Measurements from ENCODE around the gene NGRN. TPM values are rescaled to one million over a fixed set of nuclear protein-coding genes. Genes with fewer than 3 reads are reported as not detected.

Gene NGRN
- total RNA-seq, 1 donor = 88.9 TPM

GRCh38 chr15:90225047-90225446 is 40.4 kb upstream of the NGRN start:
- TF ChIP-seq, protein P1, sequence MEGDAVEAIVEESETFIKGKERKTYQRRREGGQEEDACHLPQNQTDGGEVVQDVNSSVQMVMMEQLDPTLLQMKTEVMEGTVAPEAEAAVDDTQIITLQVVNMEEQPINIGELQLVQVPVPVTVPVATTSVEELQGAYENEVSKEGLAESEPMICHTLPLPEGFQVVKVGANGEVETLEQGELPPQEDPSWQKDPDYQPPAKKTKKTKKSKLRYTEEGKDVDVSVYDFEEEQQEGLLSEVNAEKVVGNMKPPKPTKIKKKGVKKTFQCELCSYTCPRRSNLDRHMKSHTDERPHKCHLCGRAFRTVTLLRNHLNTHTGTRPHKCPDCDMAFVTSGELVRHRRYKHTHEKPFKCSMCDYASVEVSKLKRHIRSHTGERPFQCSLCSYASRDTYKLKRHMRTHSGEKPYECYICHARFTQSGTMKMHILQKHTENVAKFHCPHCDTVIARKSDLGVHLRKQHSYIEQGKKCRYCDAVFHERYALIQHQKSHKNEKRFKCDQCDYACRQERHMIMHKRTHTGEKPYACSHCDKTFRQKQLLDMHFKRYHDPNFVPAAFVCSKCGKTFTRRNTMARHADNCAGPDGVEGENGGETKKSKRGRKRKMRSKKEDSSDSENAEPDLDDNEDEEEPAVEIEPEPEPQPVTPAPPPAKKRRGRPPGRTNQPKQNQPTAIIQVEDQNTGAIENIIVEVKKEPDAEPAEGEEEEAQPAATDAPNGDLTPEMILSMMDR (IDR thresholded peaks at IDR 0.05; ENCODE audit: insufficient read depth, low read depth, low read length) = no peak
- DNase-seq (ENCODE audit: low read depth) = no peak
- no peak overlapping the region for H3K4me3 ChIP-seq (ENCODE audit: low read depth, low read length)

DNA sequence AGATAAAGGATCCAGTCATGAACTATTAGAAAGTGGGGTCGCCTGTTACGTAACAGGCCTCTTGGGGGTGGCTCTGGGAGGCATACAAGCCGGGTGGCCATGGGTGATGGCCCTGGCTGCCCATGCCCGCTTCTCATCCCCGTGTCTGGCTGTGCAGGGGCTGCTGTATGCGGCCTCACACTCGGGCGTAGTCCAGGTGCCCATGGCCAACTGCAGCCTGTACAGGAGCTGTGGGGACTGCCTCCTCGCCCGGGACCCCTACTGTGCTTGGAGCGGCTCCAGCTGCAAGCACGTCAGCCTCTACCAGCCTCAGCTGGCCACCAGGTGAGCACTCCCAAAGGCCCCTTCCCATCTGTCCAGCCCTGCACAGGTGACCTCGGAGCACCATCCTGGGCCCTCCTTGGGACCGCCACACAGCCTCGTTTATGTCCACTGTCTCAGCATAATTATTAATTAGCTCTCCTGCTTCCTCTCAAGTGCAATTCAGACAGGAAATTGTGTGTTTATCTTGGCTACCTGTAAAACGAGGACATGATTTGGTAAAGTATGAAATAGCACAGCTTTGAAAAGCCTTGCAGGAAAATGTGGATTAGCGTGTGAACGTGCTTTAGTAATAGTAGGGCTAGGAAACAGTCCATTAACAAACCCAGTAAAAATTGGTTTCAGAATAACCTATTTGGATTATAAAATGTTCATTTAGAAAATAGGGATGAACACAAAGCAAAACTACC is 39.8 kb upstream of the NGRN start:
- DNase-seq (ENCODE audit: low read depth) = no peak
- TF ChIP-seq, protein P1 (IDR thresholded peaks at IDR 0.05; ENCODE audit: insufficient read depth, low read depth, low read length) = no peak

GRCh38 chr15:90227336-90227735 is 38.1 kb upstream of the NGRN start:
- DNase-seq (ENCODE audit: low read depth) = no peak
- no peak overlapping the region for H3K4me3 ChIP-seq (ENCODE audit: low read depth, low read length)
- TF ChIP-seq, protein P1 (IDR thresholded peaks at IDR 0.05; ENCODE audit: insufficient read depth, low read depth, low read length) = no peak

More for the DNA sequence above, 39.8 kb upstream of the NGRN start:
- no peak overlapping the region for H3K4me3 ChIP-seq (ENCODE audit: low read depth, low read length)

DNA sequence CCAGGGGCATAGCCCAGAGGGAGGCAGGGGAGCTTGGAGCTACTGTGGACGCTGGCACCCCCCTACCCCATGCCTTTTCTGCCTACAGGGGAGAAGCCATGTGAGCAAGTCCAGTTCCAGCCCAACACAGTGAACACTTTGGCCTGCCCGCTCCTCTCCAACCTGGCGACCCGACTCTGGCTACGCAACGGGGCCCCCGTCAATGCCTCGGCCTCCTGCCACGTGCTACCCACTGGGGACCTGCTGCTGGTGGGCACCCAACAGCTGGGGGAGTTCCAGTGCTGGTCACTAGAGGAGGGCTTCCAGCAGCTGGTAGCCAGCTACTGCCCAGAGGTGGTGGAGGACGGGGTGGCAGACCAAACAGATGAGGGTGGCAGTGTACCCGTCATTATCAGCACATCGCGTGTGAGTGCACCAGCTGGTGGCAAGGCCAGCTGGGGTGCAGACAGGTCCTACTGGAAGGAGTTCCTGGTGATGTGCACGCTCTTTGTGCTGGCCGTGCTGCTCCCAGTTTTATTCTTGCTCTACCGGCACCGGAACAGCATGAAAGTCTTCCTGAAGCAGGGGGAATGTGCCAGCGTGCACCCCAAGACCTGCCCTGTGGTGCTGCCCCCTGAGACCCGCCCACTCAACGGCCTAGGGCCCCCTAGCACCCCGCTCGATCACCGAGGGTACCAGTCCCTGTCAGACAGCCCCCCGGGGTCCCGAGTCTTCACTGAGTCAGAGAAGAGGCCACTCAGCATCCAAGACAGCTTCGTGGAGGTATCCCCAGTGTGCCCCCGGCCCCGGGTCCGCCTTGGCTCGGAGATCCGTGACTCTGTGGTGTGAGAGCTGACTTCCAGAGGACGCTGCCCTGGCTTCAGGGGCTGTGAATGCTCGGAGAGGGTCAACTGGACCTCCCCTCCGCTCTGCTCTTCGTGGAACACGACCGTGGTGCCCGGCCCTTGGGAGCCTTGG is 37.4 kb upstream of the NGRN start:
- no peak overlapping the region for H3K4me3 ChIP-seq (ENCODE audit: low read depth, low read length)
- TF ChIP-seq, protein P1 (IDR thresholded peaks at IDR 0.05; ENCODE audit: insufficient read depth, low read depth, low read length) = no peak
- no peak for DNase-seq (ENCODE audit: low read depth)

- TF ChIP-seq, protein P1 (IDR thresholded peaks at IDR 0.05; ENCODE audit: insufficient read depth, low read depth, low read length) = no peak
- no peak for DNase-seq (ENCODE audit: low read depth)
- H3K4me3 ChIP-seq (ENCODE audit: low read depth, low read length) = no peak overlapping the region
Observed at GRCh38 chr15:90228960-90229359, 36.5 kb upstream of the NGRN start.

- TF ChIP-seq, protein P1 (IDR thresholded peaks at IDR 0.05; ENCODE audit: insufficient read depth, low read depth, low read length) = no peak
- H3K4me3 ChIP-seq (ENCODE audit: low read depth, low read length) = no peak overlapping the region
- no peak for DNase-seq (ENCODE audit: low read depth)
Observed at GRCh38 chr15:90230071-90230494, 35.4 kb upstream of the NGRN start.
